Panc1 (cell line): Measurements from ENCODE around the gene CLECL1. TPM values are rescaled to one million over a fixed set of nuclear protein-coding genes. Genes with fewer than 3 reads are reported as not detected.

Source experiments
- ATAC-seq: fragments of 200-7000 bp; cut with Tn5 transposase; 2 replicates; pipeline ENCODE4 v1.9.1; 2020; ENCODE audit warnings: mild to moderate bottlenecking, moderate library complexity
- BruUV-seq: library from RNA; stranded (reverse); fragments of 400-500 nt; replicated peaks from 2 replicates; lab custom pipeline; 2021; lab: Mats Ljungman, UMichigan
- CTCF ChIA-PET: fragments of 300-600 bp; sonication (Branson Sonifier 250); formaldehyde crosslinking; loops from one replicate; lab custom pipeline; 2022; ENCODE audit warnings: antibody characterized with exemption; lab: Charles Lee
- POLR2A ChIA-PET: fragments of 300-600 bp; sonication (Branson Sonifier 250); formaldehyde crosslinking; loops from one replicate; lab custom pipeline; 2022; ENCODE audit warnings: antibody characterized with exemption; lab: Charles Lee
- DNase-seq: peaks from one replicate; pipeline ENCODE4 v3.0.0-alpha.2; 2010; ENCODE audit warnings: low read depth, low spot score
- H3K27ac ChIP-seq: 2 replicates; pipeline ENCODE4 v1.5.1; 2011; ENCODE audit warnings: mild to moderate bottlenecking, low read length, inconsistent platforms
- H3K27me3 ChIP-seq: fragments of 200-500 bp; sonication (Bioruptor generic); 2 replicates; pipeline ENCODE4 v1.6.0; 2014; ENCODE audit warnings: low read length, inconsistent platforms; ENCODE audit not compliant: control insufficient read depth, insufficient read depth
- H3K36me3 ChIP-seq: fragments of 200-500 bp; sonication (Bioruptor generic); 2 replicates; pipeline ENCODE4 v1.5.1; 2014; ENCODE audit warnings: inconsistent platforms, mild to moderate bottlenecking, low read length, moderate library complexity; ENCODE audit not compliant: control insufficient read depth, insufficient read depth
- H3K4me1 ChIP-seq: 2 replicates; pipeline ENCODE4 v1.5.1; 2011; ENCODE audit warnings: inconsistent platforms, mild to moderate bottlenecking, low read length, moderate library complexity; ENCODE audit not compliant: control insufficient read depth, insufficient read depth
- H3K4me3 ChIP-seq, 2 experiments: 2 replicates each; pipeline ENCODE4 v1.5.1; 2011 to 2012; ENCODE audit warnings: low read depth in 2 of 2, low read length in 2 of 2, mild to moderate bottlenecking in 2 of 2, inconsistent platforms in 1 of 2, moderate library complexity in 1 of 2
- H3K9me3 ChIP-seq: fragments of 200-500 bp; sonication (Bioruptor generic); 2 replicates; pipeline ENCODE4 v1.5.1; 2014; ENCODE audit warnings: low read depth, mild to moderate bottlenecking, inconsistent platforms, low read length, moderate library complexity; ENCODE audit not compliant: control insufficient read depth, insufficient read depth
- POLR2AphosphoS5 ChIP-seq: IDR thresholded peaks from 2 replicates; pipeline ENCODE4 v1.6.1; 2012; ENCODE audit warnings: mild to moderate bottlenecking, low read depth, low read length, moderate library complexity
- REST ChIP-seq, 2 experiments: IDR thresholded peaks; 2 replicates each; pipeline ENCODE4 v1.6.1; 2011 to 2012; ENCODE audit warnings: low read depth in 2 of 2, control low read depth in 1 of 2, low read length in 1 of 2, mild to moderate bottlenecking in 1 of 2, moderate library complexity in 1 of 2; ENCODE audit not compliant: insufficient read depth in 1 of 2
- SIN3A ChIP-seq: IDR thresholded peaks from 2 replicates; pipeline ENCODE4 v1.6.1; 2012; ENCODE audit warnings: low read depth, mild to moderate bottlenecking, low read length, moderate library complexity, borderline replicate concordance; ENCODE audit not compliant: insufficient read depth
- TCF7L2 ChIP-seq: IDR thresholded peaks from 2 replicates; pipeline ENCODE4 v1.6.1; 2011; ENCODE audit warnings: mild to moderate bottlenecking, low read depth, low read length, inconsistent platforms
- in situ Hi-C: cut with HindIII; loops from 2 replicates; pipeline ENCODE4 v1.10.0; 2016; ENCODE audit warnings: low sequenced_read_pairs, low pct_unique_long_range_greater_than_20kb
- intact Hi-C: fragments of 100-400 bp; cut with micrococcal nuclease; formaldehyde crosslinking; loops from one replicate; pipeline ENCODE4 v1.10.0; 2022; ENCODE audit not compliant: unreplicated experiment
- total RNA-seq: library from RNA; stranded (reverse); gene quantifications from one replicate; pipeline ENCODE4 v1.2.1, GENCODE V29; 2021; ENCODE audit not compliant: unreplicated experiment
- TF ChIP-seq, protein P1 (sequence below): fragments of 450-650 bp; IDR thresholded peaks from 2 replicates; pipeline ENCODE4 v1.5.1; 2017; ENCODE audit warnings: mild to moderate bottlenecking

CLECL1 gene
- total RNA-seq, 1 experiment from 2014 or later: not detected

- CTCF ChIA-PET: no interaction called here
- intact Hi-C loops (no loop called here), in situ Hi-C loops (no loop called here)
- DNase-seq (no peak), ATAC-seq (no peak)
- BruUV-seq: no TSS peak
- Histone ChIP-seq H3K27ac (no peak overlapping the region), H3K36me3 (no peaks in the 10 kb centered on the region), H3K4me3 (no peak overlapping the region), H3K27me3 (no peaks in the 10 kb centered on the region), H3K9me3 (no peaks in the 10 kb centered on the region), H3K4me1 (no peaks in the 10 kb centered on the region)
- TF ChIP-seq, protein P1, sequence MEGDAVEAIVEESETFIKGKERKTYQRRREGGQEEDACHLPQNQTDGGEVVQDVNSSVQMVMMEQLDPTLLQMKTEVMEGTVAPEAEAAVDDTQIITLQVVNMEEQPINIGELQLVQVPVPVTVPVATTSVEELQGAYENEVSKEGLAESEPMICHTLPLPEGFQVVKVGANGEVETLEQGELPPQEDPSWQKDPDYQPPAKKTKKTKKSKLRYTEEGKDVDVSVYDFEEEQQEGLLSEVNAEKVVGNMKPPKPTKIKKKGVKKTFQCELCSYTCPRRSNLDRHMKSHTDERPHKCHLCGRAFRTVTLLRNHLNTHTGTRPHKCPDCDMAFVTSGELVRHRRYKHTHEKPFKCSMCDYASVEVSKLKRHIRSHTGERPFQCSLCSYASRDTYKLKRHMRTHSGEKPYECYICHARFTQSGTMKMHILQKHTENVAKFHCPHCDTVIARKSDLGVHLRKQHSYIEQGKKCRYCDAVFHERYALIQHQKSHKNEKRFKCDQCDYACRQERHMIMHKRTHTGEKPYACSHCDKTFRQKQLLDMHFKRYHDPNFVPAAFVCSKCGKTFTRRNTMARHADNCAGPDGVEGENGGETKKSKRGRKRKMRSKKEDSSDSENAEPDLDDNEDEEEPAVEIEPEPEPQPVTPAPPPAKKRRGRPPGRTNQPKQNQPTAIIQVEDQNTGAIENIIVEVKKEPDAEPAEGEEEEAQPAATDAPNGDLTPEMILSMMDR: no peak
- TF ChIP-seq REST (IDR thresholded peaks at IDR 0.05; ENCODE audit: insufficient read depth in 1 of 2, low read depth in 2 of 2, low read length in 1 of 2): no peak
- TF ChIP-seq SIN3A: no peak
- no peak for TF ChIP-seq POLR2AphosphoS5
- no peak for TF ChIP-seq TCF7L2
- POLR2A ChIA-PET: no interaction called here
Measured at GRCh38 chr12:9730591-9730990, 2.3 kb downstream of the CLECL1 start.

DNA sequence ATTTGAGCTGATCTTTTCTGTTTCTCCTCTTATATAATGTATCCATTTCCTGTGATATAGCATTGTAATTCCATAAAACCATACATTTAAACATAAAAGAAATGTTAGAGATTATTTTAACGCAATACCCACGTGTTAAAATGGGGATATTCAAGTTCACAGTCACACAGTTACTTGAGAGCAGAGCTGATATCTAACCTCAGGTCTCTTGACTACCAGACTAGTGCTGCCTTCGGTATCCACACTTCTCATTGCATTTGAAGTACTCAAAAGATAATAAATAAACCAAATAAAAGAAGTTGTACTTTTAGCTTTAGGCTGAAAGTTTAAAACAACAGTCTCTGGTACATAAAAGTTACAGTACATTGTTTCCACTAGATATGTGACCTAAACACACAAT lies 2.9 kb downstream of the CLECL1 start:
- in situ Hi-C loops (no loop called here), intact Hi-C loops (no loop called here)
- Histone ChIP-seq H3K4me3 (no peak overlapping the region), H3K9me3 (no peaks in the 10 kb centered on the region), H3K36me3 (no peaks in the 10 kb centered on the region), H3K4me1 (no peaks in the 10 kb centered on the region), H3K27me3 (no peaks in the 10 kb centered on the region), H3K27ac (no peak overlapping the region)
- ATAC-seq (no peak), DNase-seq (no peak)
- BruUV-seq: no TSS peak
- ChIA-PET CTCF (interaction anchor here (0.7 kb wide), 1 partner anchor 20 kb away, joined by 4 read pairs; no protein-coding TSS in a partner anchor), POLR2A (no interaction called here)
- TF ChIP-seq REST (IDR thresholded peaks at IDR 0.05; ENCODE audit: insufficient read depth in 1 of 2, low read depth in 2 of 2, low read length in 1 of 2): no peak
- TF ChIP-seq POLR2AphosphoS5: no peak
- TF ChIP-seq TCF7L2: no peak
- no peak for TF ChIP-seq SIN3A
- TF ChIP-seq, protein P1: no peak
